Skeletal muscle cell (primary cell): Measurements from ENCODE around the gene MPV17.
"Not testable (repeated sequence)": the region's sequence is repeated elsewhere in the genome, so short reads cannot be mapped to it uniquely, and the experiment has no call there.

Experiments used
- DNase-seq: peaks from one replicate; pipeline ENCODE4 v3.0.0-alpha.2; 2010; ENCODE audit warnings: low read depth
- H3K4me3 ChIP-seq: 2 replicates; pipeline ENCODE4 v1.5.1; 2011; ENCODE audit warnings: low read depth, mild to moderate bottlenecking, control low read depth, low read length, moderate library complexity

MPV17 gene

GRCh38 chr2:27271631-27272340 is 51.1 kb downstream of the MPV17 start:
- no peak for DNase-seq
- no peak overlapping the region for H3K4me3 ChIP-seq

- no peak for DNase-seq
- H3K4me3 ChIP-seq, result no peak overlapping the region
Measured at GRCh38 chr2:27270670-27271069, 52.2 kb downstream of the MPV17 start.

GRCh38 chr2:27270131-27270530 is 52.8 kb downstream of the MPV17 start:
- DNase-seq, result no peak
- H3K4me3 ChIP-seq, result no peak overlapping the region

- not testable (repeated sequence) for H3K4me3 ChIP-seq, DNase-seq
Measured at GRCh38 chr2:27268296-27268695, 54.6 kb downstream of the MPV17 start.

GRCh38 chr2:27265536-27265870 is 57.4 kb downstream of the MPV17 start:
- H3K4me3 ChIP-seq, result no peak overlapping the region
- DNase-seq, result no peak

GRCh38 chr2:27264753-27265535 is 58.0 kb downstream of the MPV17 start:
- no peak for DNase-seq

GRCh38 chr2:27264253-27264752 is 58.6 kb downstream of the MPV17 start:
- DNase-seq, result no peak
- peak overlapping the region; percentile 29 for H3K4me3 ChIP-seq

More at GRCh38 chr2:27264753-27265535, 58.0 kb downstream of the MPV17 start:
- H3K4me3 ChIP-seq, result peak overlapping the region; percentile 29

GRCh38 chr2:27263287-27264252 is 59.3 kb downstream of the MPV17 start:
- peak overlapping the region; percentile 35 for H3K4me3 ChIP-seq
- DNase-seq, result no peak

GRCh38 chr2:27262379-27263286 is 60.3 kb downstream of the MPV17 start, which contains the start of gene SLC30A3:
SLC30A3 (minus strand) TSS chr2:27263047; CDS start chr2:27262906, 141 bp downstream.
- peak within 1 kb of the TSS; percentile 35 for H3K4me3 ChIP-seq
- no peak for DNase-seq

GRCh38 chr2:27261926-27262298 is 61.0 kb downstream of the MPV17 start:
- H3K4me3 ChIP-seq, result no peak overlapping the region
- no peak for DNase-seq

GRCh38 chr2:27261241-27261925 is 61.5 kb downstream of the MPV17 start:
- H3K4me3 ChIP-seq, result no peak overlapping the region
- DNase-seq, result no peak
